HG03060 (cell line): ENCODE results near the gene PTPRM.

ENCODE experiments used
- ATAC-seq: cut with Tn5 transposase; IDR thresholded peaks from one replicate; pipeline ENCODE4 v1.9.1; 2021; ENCODE audit warnings: low read depth, moderate number of reproducible peaks; ENCODE audit not compliant: unreplicated experiment

PTPRM gene

GRCh38 chr18:7787339-7787738 is 220.2 kb downstream of the PTPRM start:
- no peak for ATAC-seq

GRCh38 chr18:7789856-7790552 is 222.9 kb downstream of the PTPRM start:
- no peak for ATAC-seq

GRCh38 chr18:7793100-7793499 is 226.0 kb downstream of the PTPRM start:
- no peak for ATAC-seq

GRCh38 chr18:7803956-7804469 is 236.9 kb downstream of the PTPRM start:
- no peak for ATAC-seq

GRCh38 chr18:7805096-7805495 is 238.0 kb downstream of the PTPRM start:
- ATAC-seq: no peak

- no peak for ATAC-seq
Observed at GRCh38 chr18:7805880-7806279, 238.8 kb downstream of the PTPRM start.

- no peak for ATAC-seq
Observed at GRCh38 chr18:7807936-7808453, 240.9 kb downstream of the PTPRM start.

GRCh38 chr18:7808992-7809391 is 241.9 kb downstream of the PTPRM start:
- no peak for ATAC-seq

GRCh38 chr18:7809455-7809854 is 242.3 kb downstream of the PTPRM start:
- no peak for ATAC-seq

GRCh38 chr18:7809978-7810377 is 242.9 kb downstream of the PTPRM start:
- no peak for ATAC-seq

GRCh38 chr18:7812431-7813063 is 245.4 kb downstream of the PTPRM start:
- no peak for ATAC-seq

- ATAC-seq: no peak
Observed at GRCh38 chr18:7813131-7813530, 246.0 kb downstream of the PTPRM start.

- no peak for ATAC-seq
Observed at GRCh38 chr18:7814754-7815315, 247.7 kb downstream of the PTPRM start.

- no peak for ATAC-seq
Observed at GRCh38 chr18:7815787-7816186, 248.7 kb downstream of the PTPRM start.

- ATAC-seq: no peak
Observed at GRCh38 chr18:7817575-7818230, 250.6 kb downstream of the PTPRM start.

- no peak for ATAC-seq
Observed at GRCh38 chr18:7821784-7822183, 254.7 kb downstream of the PTPRM start.

- no peak for ATAC-seq
Observed at GRCh38 chr18:7822435-7823331, 255.6 kb downstream of the PTPRM start.

GRCh38 chr18:7824970-7825369 is 257.9 kb downstream of the PTPRM start:
- no peak for ATAC-seq

GRCh38 chr18:7830468-7830867 is 263.4 kb downstream of the PTPRM start:
- ATAC-seq: no peak

GRCh38 chr18:7839548-7839947 is 272.4 kb downstream of the PTPRM start:
- ATAC-seq: no peak
